Breast epithelium (tissue), 4 donors: Measurements from ENCODE around the gene PRDM5. TPM values are rescaled to one million over a fixed set of nuclear protein-coding genes. Genes with fewer than 3 reads are reported as not detected.

Source experiments
- DNase-seq, 2 donors: peaks; one replicate each; pipeline ENCODE4 v3.0.0-alpha.2; 2019; ENCODE audit warnings: low spot score in 2 of 2
- H3K27ac ChIP-seq, 2 donors: fragments of 200-600 bp; sonication (generic) in 1 of 2; one replicate each; pipeline ENCODE4 v1.5.1; 2016 to 2019; ENCODE audit warnings: mild to moderate bottlenecking in 1 of 2
- H3K27me3 ChIP-seq, 2 donors: fragments of 200-600 bp; sonication (generic) in 1 of 2; one replicate each; pipeline versions ENCODE4 v1.5.1 to v1.6.0; 2017 to 2019; ENCODE audit warnings: control low read depth in 1 of 2, mild to moderate bottlenecking in 1 of 2
- H3K36me3 ChIP-seq: fragments of 200-600 bp; one replicate; pipeline ENCODE4 v1.5.1; 2019
- H3K4me1 ChIP-seq, 2 donors: fragments of 200-600 bp; sonication (generic); one replicate each; pipeline ENCODE4 v1.5.1; 2016 to 2019; ENCODE audit warnings: control low read depth in 1 of 2
- H3K4me3 ChIP-seq, 3 donors: fragments of 200-600 bp; sonication (generic); 1 replicate in 2 of 3; 2 replicates in 1 of 3; pipeline ENCODE4 v1.5.1; 2016 to 2019; ENCODE audit warnings: mild to moderate bottlenecking in 3 of 3, moderate library complexity in 2 of 3
- H3K9me3 ChIP-seq, 2 donors: fragments of 200-600 bp; sonication (generic) in 1 of 2; one replicate each; pipeline ENCODE4 v1.5.1; 2016 to 2019; ENCODE audit warnings: control low read depth in 1 of 2
- CTCF ChIP-seq, 3 donors: fragments of 450-650 bp; IDR thresholded peaks; one replicate each; pipeline ENCODE4 v1.5.1; 2016 to 2017; ENCODE audit warnings: antibody characterized with exemption in 3 of 3, mild to moderate bottlenecking in 3 of 3, moderate library complexity in 3 of 3
- POLR2A ChIP-seq: fragments of 450-650 bp; IDR thresholded peaks from one replicate; pipeline ENCODE4 v1.6.1; 2016; ENCODE audit warnings: antibody characterized with exemption, mild to moderate bottlenecking, moderate library complexity
- POLR2AphosphoS5 ChIP-seq, 3 donors: sonication (generic); formaldehyde crosslinking; IDR thresholded peaks; one replicate each; pipeline ENCODE4 v1.6.1; 2017; ENCODE audit warnings: antibody characterized with exemption in 3 of 3
- intact Hi-C: fragments of 100-400 bp; cut with DNase I; formaldehyde crosslinking; loops from one replicate; pipeline ENCODE4 v1.15.1; 2023; ENCODE audit warnings: low total_unique reads
- total RNA-seq, 3 donors: library from RNA; depleted of rRNA; stranded (reverse); fragments of >200 nt; gene quantifications; one replicate each; pipeline ENCODE4 v1.1.0, GENCODE V29; 2016

The PRDM5 gene
- total RNA-seq, 3 donors from 2014 or later, result 14.4 to 27.5 (median 24.9) TPM

- Histone ChIP-seq H3K9me3 (no peaks in the 10 kb centered on the region), H3K36me3 (no peaks in the 10 kb centered on the region), H3K27me3 (no peaks in the 10 kb centered on the region), H3K4me3 (no peak overlapping the region), H3K27ac (no peak overlapping the region), H3K4me1 (no peaks in the 10 kb centered on the region)
- intact Hi-C loops, result no loop called here
- DNase-seq, result no peak
- TF ChIP-seq POLR2A, result no peak
- no peak for TF ChIP-seq POLR2AphosphoS5 (IDR thresholded peaks at IDR 0.05)
- no peak for TF ChIP-seq CTCF (IDR thresholded peaks at IDR 0.05)
Observed at GRCh38 chr4:120960656-120961267, 38.2 kb upstream of the PRDM5 start.

GRCh38 chr4:120948382-120948781, 25.9 kb upstream of the PRDM5 start:
- Histone ChIP-seq H3K9me3 (peaks cover 11 to 33% of the 10 kb centered on the region in 2 donors), H3K4me3 (no peak overlapping the region), H3K27ac (no peak overlapping the region), H3K36me3 (no peaks in the 10 kb centered on the region), H3K27me3 (no peaks in the 10 kb centered on the region), H3K4me1 (no peaks in the 10 kb centered on the region)
- TF ChIP-seq POLR2AphosphoS5 (IDR thresholded peaks at IDR 0.05) (no peak), POLR2A (no peak), CTCF (IDR thresholded peaks at IDR 0.05) (no peak)
- intact Hi-C loops, result no loop called here
- no peak for DNase-seq

- Histone ChIP-seq H3K4me3 (no peak overlapping the region), H3K36me3 (no peaks in the 10 kb centered on the region), H3K9me3 (peaks cover 0 to under 1% of the 10 kb centered on the region in 2 donors), H3K27ac (no peak overlapping the region), H3K27me3 (no peaks in the 10 kb centered on the region), H3K4me1 (no peaks in the 10 kb centered on the region)
- no peak for TF ChIP-seq POLR2AphosphoS5 (IDR thresholded peaks at IDR 0.05)
- TF ChIP-seq POLR2A, result no peak
- no peak for TF ChIP-seq CTCF (IDR thresholded peaks at IDR 0.05)
- no peak for DNase-seq
- intact Hi-C loops, result loop anchor here (5.0 kb wide), 1 partner anchor 95 kb away; no protein-coding TSS in a partner anchor
Observed at GRCh38 chr4:120942776-120943175, 20.2 kb upstream of the PRDM5 start.

GRCh38 chr4:120940547-120940946, 18.0 kb upstream of the PRDM5 start:
- Histone ChIP-seq H3K27ac (no peak overlapping the region), H3K27me3 (no peaks in the 10 kb centered on the region), H3K4me1 (no peaks in the 10 kb centered on the region), H3K4me3 (no peak overlapping the region), H3K9me3 (no peaks in the 10 kb centered on the region), H3K36me3 (no peaks in the 10 kb centered on the region)
- no peak for DNase-seq
- intact Hi-C loops, result loop anchor here (5.0 kb wide), 1 partner anchor 97 kb away; no protein-coding TSS in a partner anchor
- TF ChIP-seq POLR2AphosphoS5 (IDR thresholded peaks at IDR 0.05), result no peak
- no peak for TF ChIP-seq CTCF (IDR thresholded peaks at IDR 0.05)
- TF ChIP-seq POLR2A, result no peak

GRCh38 chr4:120939693-120940092, 17.2 kb upstream of the PRDM5 start:
- Histone ChIP-seq H3K27me3 (no peaks in the 10 kb centered on the region), H3K4me1 (no peaks in the 10 kb centered on the region), H3K36me3 (no peaks in the 10 kb centered on the region), H3K27ac (no peak overlapping the region), H3K4me3 (no peak overlapping the region), H3K9me3 (no peaks in the 10 kb centered on the region)
- no peak for DNase-seq
- no peak for TF ChIP-seq POLR2AphosphoS5 (IDR thresholded peaks at IDR 0.05)
- no peak for TF ChIP-seq CTCF (IDR thresholded peaks at IDR 0.05)
- no peak for TF ChIP-seq POLR2A
- intact Hi-C loops, result loop anchor here (5.0 kb wide), 1 partner anchor 98 kb away; no protein-coding TSS in a partner anchor
